ENCODE results near the gene LSM7. TPM values are rescaled to one million over a fixed set of nuclear protein-coding genes. Genes with fewer than 3 reads are reported as not detected.

The LSM7 gene
- total RNA-seq, 1 experiment from 2014 or later, result 152 TPM

GRCh38 chr19:2307518-2308012 lies 20.8 kb downstream of the LSM7 start:
- intact Hi-C loops (cut with micrococcal nuclease; ENCODE audit: unreplicated experiment), result no loop called here
- H3K4me3 ChIP-seq (ENCODE audit: low read depth, low read length, poor library complexity, severe bottlenecking), result peak overlapping the region; percentile 34
- no peak for TF ChIP-seq EZH2 (IDR thresholded peaks at IDR 0.05; ENCODE audit: borderline replicate concordance, low read depth, low read length, poor library complexity, severe bottlenecking)
- TF ChIP-seq CTCF (conservative IDR thresholded peaks at IDR 0.05; ENCODE audit: low read depth, low read length), result no peak
- ChIA-PET CTCF (interaction anchor here (0.5 kb wide), 1 partner anchor 147 kb away, joined by 8 read pairs; no protein-coding TSS in a partner anchor), POLR2A (ENCODE audit: low non-redundant PET) (no interaction called here)
- H3K36me3 ChIP-seq (ENCODE audit: insufficient read depth, low read length, poor library complexity, severe bottlenecking), result no peaks in the 10 kb centered on the region
- H3K27ac ChIP-seq (ENCODE audit: low read depth, low read length, poor library complexity, severe bottlenecking), result no peak overlapping the region
- no peak for DNase-seq (ENCODE audit: low spot score)
- BruUV-seq (replicated peaks), result no TSS peak
- no peaks in the 10 kb centered on the region for H3K9me3 ChIP-seq (ENCODE audit: low read depth, low read length, poor library complexity, severe bottlenecking)
- H3K27me3 ChIP-seq (replicated peaks; ENCODE audit: insufficient read depth, low read depth, low read length, poor library complexity), result no peaks in the 10 kb centered on the region
- H3K4me1 ChIP-seq (ENCODE audit: insufficient read depth, low read length, poor library complexity, severe bottlenecking), result no peaks in the 10 kb centered on the region

GRCh38 chr19:2306971-2307370 lies 21.4 kb downstream of the LSM7 start:
- ChIA-PET POLR2A (ENCODE audit: low non-redundant PET) (no interaction called here), CTCF (interaction anchor here (0.5 kb wide), 1 partner anchor 147 kb away, joined by 8 read pairs; no protein-coding TSS in a partner anchor)
- no peaks in the 10 kb centered on the region for H3K36me3 ChIP-seq (ENCODE audit: insufficient read depth, low read length, poor library complexity, severe bottlenecking)
- intact Hi-C loops (cut with micrococcal nuclease; ENCODE audit: unreplicated experiment), result no loop called here
- no peaks in the 10 kb centered on the region for H3K4me1 ChIP-seq (ENCODE audit: insufficient read depth, low read length, poor library complexity, severe bottlenecking)
- TF ChIP-seq EZH2 (IDR thresholded peaks at IDR 0.05; ENCODE audit: borderline replicate concordance, low read depth, low read length, poor library complexity, severe bottlenecking) (no peak), CTCF (conservative IDR thresholded peaks at IDR 0.05; ENCODE audit: low read depth, low read length) (no peak)
- DNase-seq (ENCODE audit: low spot score), result no peak
- BruUV-seq (replicated peaks), result no TSS peak
- H3K9me3 ChIP-seq (ENCODE audit: low read depth, low read length, poor library complexity, severe bottlenecking), result no peaks in the 10 kb centered on the region
- no peak overlapping the region for H3K27ac ChIP-seq (ENCODE audit: low read depth, low read length, poor library complexity, severe bottlenecking)
- H3K4me3 ChIP-seq (ENCODE audit: low read depth, low read length, poor library complexity, severe bottlenecking), result no peak overlapping the region
- no peaks in the 10 kb centered on the region for H3K27me3 ChIP-seq (replicated peaks; ENCODE audit: insufficient read depth, low read depth, low read length, poor library complexity)

GRCh38 chr19:2306281-2306806 lies 22.0 kb downstream of the LSM7 start:
- TF ChIP-seq EZH2 (IDR thresholded peaks at IDR 0.05; ENCODE audit: borderline replicate concordance, low read depth, low read length, poor library complexity, severe bottlenecking), result no peak
- no peak for TF ChIP-seq CTCF (conservative IDR thresholded peaks at IDR 0.05; ENCODE audit: low read depth, low read length)
- Histone ChIP-seq H3K9me3 (ENCODE audit: low read depth, low read length, poor library complexity, severe bottlenecking) (no peaks in the 10 kb centered on the region), H3K36me3 (ENCODE audit: insufficient read depth, low read length, poor library complexity, severe bottlenecking) (no peaks in the 10 kb centered on the region), H3K4me3 (ENCODE audit: low read depth, low read length, poor library complexity, severe bottlenecking) (no peak overlapping the region), H3K27ac (ENCODE audit: low read depth, low read length, poor library complexity, severe bottlenecking) (no peak overlapping the region), H3K4me1 (ENCODE audit: insufficient read depth, low read length, poor library complexity, severe bottlenecking) (no peaks in the 10 kb centered on the region), H3K27me3 (replicated peaks; ENCODE audit: insufficient read depth, low read depth, low read length, poor library complexity) (no peaks in the 10 kb centered on the region)
- ChIA-PET POLR2A (ENCODE audit: low non-redundant PET) (no interaction called here), CTCF (no interaction called here)
- intact Hi-C loops (cut with micrococcal nuclease; ENCODE audit: unreplicated experiment), result no loop called here
- no peak for DNase-seq (ENCODE audit: low spot score)
- BruUV-seq (replicated peaks), result no TSS peak
